Kidney epithelial cell (primary cell): ENCODE data around the gene SLC12A9. TPM values are rescaled to one million over a fixed set of nuclear protein-coding genes. Genes with fewer than 3 reads are reported as not detected.
"Not testable (repeated sequence)": the region's sequence is repeated elsewhere in the genome, so short reads cannot be mapped to it uniquely, and the experiment has no call there.

Experiments used
- DNase-seq: peaks from one replicate; pipeline ENCODE4 v3.0.0-alpha.2; 2010; ENCODE audit warnings: low read depth
- H3K27me3 ChIP-seq: 2 replicates; pipeline ENCODE4 v1.6.0; 2011; ENCODE audit warnings: low read length; ENCODE audit not compliant: control insufficient read depth, insufficient read depth
- H3K36me3 ChIP-seq: 2 replicates; pipeline ENCODE4 v1.5.1; 2011; ENCODE audit warnings: low read length; ENCODE audit not compliant: control insufficient read depth, insufficient read depth
- H3K4me3 ChIP-seq: 2 replicates; pipeline ENCODE4 v1.5.1; 2011; ENCODE audit warnings: low read depth, mild to moderate bottlenecking, control low read depth, low read length
- total RNA-seq: library from RNA; depleted of rRNA; stranded (reverse); fragments of >200 nt; gene quantifications from 2 replicates; pipeline ENCODE4 v1.2.3, GENCODE V29; 2015
- TF ChIP-seq, protein P1 (sequence below): IDR thresholded peaks from 2 replicates; pipeline ENCODE4 v1.5.1; 2011; ENCODE audit warnings: mild to moderate bottlenecking, moderate library complexity, low read length, control low read depth, inconsistent platforms; ENCODE audit not compliant: insufficient read depth, poor library complexity, severe bottlenecking

The SLC12A9 gene
- total RNA-seq, 1 donor from 2014 or later = 15.7 TPM

GRCh38 chr7:100808354-100808875, 44.1 kb upstream of the SLC12A9 start:
- Histone ChIP-seq H3K36me3 (peaks cover 5% of the 10 kb centered on the region), H3K4me3 (no peak overlapping the region), H3K27me3 (no peaks in the 10 kb centered on the region)
- TF ChIP-seq, protein P1, sequence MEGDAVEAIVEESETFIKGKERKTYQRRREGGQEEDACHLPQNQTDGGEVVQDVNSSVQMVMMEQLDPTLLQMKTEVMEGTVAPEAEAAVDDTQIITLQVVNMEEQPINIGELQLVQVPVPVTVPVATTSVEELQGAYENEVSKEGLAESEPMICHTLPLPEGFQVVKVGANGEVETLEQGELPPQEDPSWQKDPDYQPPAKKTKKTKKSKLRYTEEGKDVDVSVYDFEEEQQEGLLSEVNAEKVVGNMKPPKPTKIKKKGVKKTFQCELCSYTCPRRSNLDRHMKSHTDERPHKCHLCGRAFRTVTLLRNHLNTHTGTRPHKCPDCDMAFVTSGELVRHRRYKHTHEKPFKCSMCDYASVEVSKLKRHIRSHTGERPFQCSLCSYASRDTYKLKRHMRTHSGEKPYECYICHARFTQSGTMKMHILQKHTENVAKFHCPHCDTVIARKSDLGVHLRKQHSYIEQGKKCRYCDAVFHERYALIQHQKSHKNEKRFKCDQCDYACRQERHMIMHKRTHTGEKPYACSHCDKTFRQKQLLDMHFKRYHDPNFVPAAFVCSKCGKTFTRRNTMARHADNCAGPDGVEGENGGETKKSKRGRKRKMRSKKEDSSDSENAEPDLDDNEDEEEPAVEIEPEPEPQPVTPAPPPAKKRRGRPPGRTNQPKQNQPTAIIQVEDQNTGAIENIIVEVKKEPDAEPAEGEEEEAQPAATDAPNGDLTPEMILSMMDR = no peak
- no peak for DNase-seq

DNA sequence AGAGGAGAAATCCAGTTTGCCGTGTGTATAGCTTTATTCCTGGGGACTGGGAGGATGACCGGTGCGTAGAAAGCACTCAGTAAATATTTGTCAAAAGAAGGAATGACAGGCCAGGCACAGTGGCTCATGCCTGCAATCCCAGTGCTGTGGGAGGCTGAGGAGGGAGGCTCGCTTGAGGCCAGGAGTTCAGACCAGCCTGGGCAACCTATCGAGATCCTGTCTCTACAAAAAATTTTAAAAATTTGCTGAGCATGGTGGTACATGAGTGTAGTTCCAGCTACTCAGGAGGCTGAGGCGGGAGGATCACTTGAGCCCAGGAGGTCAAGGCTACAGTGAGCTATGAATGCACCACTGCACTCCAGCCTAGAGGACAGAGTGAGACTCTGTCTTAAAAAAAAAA, 41.0 kb upstream of the SLC12A9 start:
- H3K27me3 ChIP-seq = no peaks in the 10 kb centered on the region
- peaks cover 5% of the 10 kb centered on the region for H3K36me3 ChIP-seq
- DNase-seq = no peak
- H3K4me3 ChIP-seq = no peak overlapping the region
- TF ChIP-seq, protein P1 = no peak

DNA sequence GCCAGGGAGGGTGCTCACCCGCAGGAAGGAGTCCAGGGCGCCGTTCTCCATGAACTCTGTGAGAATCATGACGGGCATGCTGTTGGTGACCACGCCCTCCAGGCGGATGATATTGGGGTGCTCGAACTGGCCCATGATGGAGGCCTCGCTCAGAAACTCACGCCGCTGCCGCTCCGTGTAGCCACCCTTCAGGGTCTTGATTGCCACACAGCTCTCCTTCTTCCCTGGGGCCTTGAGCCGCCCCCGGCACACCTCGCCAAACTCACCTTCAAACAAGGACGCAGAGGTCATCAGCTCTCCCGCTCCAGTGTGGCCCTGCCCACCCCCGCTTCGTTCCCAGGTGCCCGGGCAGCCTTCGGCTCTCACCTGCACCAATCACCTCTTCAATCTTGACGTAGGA, 39.8 kb upstream of the SLC12A9 start:
- Histone ChIP-seq H3K36me3 (peaks cover 4% of the 10 kb centered on the region), H3K27me3 (no peaks in the 10 kb centered on the region), H3K4me3 (no peak overlapping the region)
- TF ChIP-seq, protein P1 = no peak
- no peak for DNase-seq

- not testable (repeated sequence) for H3K36me3 ChIP-seq, H3K27me3 ChIP-seq, DNase-seq, H3K4me3 ChIP-seq
These were observed 36.0 kb upstream of the SLC12A9 start for GRCh38 chr7:100816515-100816914.

GRCh38 chr7:100817097-100817496, 35.4 kb upstream of the SLC12A9 start:
- no peaks in the 10 kb centered on the region for H3K27me3 ChIP-seq
- no peak overlapping the region for H3K4me3 ChIP-seq
- peaks cover 3% of the 10 kb centered on the region for H3K36me3 ChIP-seq
- DNase-seq = no peak
- TF ChIP-seq, protein P1 = no peak

GRCh38 chr7:100818366-100818765, 34.1 kb upstream of the SLC12A9 start:
- H3K36me3 ChIP-seq = peaks cover 4% of the 10 kb centered on the region
- TF ChIP-seq, protein P1 = no peak
- no peak for DNase-seq
- no peak overlapping the region for H3K4me3 ChIP-seq
- no peaks in the 10 kb centered on the region for H3K27me3 ChIP-seq
